Suprapubic skin (tissue), 4 donors: ENCODE data around the gene WDR7.

Experiments
- EP300 ChIP-seq: sonication (generic); formaldehyde crosslinking; IDR thresholded peaks from one replicate; pipeline ENCODE4 v1.6.1; 2017; ENCODE audit warnings: antibody characterized with exemption
- POLR2A ChIP-seq, 2 donors: fragments of 450-650 bp; IDR thresholded peaks; one replicate each; pipeline ENCODE4 v1.6.1; 2017; ENCODE audit warnings: antibody characterized with exemption in 2 of 2, mild to moderate bottlenecking in 2 of 2, moderate library complexity in 2 of 2
- POLR2AphosphoS5 ChIP-seq, 3 donors: sonication (generic); formaldehyde crosslinking; IDR thresholded peaks; one replicate each; pipeline ENCODE4 v1.6.1; 2017; ENCODE audit warnings: antibody characterized with exemption in 3 of 3
- TF ChIP-seq, protein P1 (sequence below), 2 donors: fragments of 200-600 bp in 1 of 2; fragments of 450-650 bp in 1 of 2; sonication (generic) in 1 of 2; IDR thresholded peaks; one replicate each; pipeline ENCODE4 v1.5.1; 2016 to 2019; ENCODE audit warnings: antibody characterized with exemption in 2 of 2, mild to moderate bottlenecking in 1 of 2, moderate library complexity in 1 of 2

DNA sequence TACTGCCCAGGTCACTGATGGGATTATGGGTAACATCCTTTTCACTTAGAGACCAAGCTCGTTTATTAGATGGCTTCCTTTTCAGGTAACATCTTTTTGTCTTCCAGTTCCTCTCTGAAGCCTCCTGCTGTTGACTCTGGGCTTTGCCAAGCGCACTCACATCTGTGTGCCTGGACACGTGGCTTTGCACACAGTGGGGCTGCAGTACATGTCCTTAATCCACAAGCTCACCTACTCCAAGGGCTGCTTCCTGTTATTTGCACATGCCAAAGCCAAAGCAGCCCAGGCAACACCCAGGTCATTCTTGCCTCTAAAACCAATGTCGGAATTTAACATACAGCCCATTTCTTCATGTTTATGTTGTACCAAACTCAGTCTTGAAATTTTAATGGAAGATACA lies 371.6 kb downstream of the WDR7 start:
- no peak for TF ChIP-seq POLR2AphosphoS5 (IDR thresholded peaks at IDR 0.05)
- TF ChIP-seq, protein P1, sequence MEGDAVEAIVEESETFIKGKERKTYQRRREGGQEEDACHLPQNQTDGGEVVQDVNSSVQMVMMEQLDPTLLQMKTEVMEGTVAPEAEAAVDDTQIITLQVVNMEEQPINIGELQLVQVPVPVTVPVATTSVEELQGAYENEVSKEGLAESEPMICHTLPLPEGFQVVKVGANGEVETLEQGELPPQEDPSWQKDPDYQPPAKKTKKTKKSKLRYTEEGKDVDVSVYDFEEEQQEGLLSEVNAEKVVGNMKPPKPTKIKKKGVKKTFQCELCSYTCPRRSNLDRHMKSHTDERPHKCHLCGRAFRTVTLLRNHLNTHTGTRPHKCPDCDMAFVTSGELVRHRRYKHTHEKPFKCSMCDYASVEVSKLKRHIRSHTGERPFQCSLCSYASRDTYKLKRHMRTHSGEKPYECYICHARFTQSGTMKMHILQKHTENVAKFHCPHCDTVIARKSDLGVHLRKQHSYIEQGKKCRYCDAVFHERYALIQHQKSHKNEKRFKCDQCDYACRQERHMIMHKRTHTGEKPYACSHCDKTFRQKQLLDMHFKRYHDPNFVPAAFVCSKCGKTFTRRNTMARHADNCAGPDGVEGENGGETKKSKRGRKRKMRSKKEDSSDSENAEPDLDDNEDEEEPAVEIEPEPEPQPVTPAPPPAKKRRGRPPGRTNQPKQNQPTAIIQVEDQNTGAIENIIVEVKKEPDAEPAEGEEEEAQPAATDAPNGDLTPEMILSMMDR (IDR thresholded peaks at IDR 0.05), result no peak
- TF ChIP-seq POLR2A (IDR thresholded peaks at IDR 0.05), result no peak
- no peak for TF ChIP-seq EP300
